NCI-H2107 treated with DMSO at 0.1 percent for 48 hours (cell line): ENCODE measurements around the gene CCDC88C.

Source experiments
- DNase-seq: peaks from one replicate; lab custom pipeline; 2025; ENCODE audit not compliant: unreplicated experiment; lab: John Stamatoyannopoulos, UW

The CCDC88C gene

GRCh38 chr14:91397965-91398591 is 19.5 kb downstream of the CCDC88C start:
- DNase-seq = no peak

- peak; percentile 73 for DNase-seq
Measured at GRCh38 chr14:91396959-91397815, 20.4 kb downstream of the CCDC88C start.

- DNase-seq = peak; percentile 30
Measured at GRCh38 chr14:91396013-91396660, 21.5 kb downstream of the CCDC88C start.

GRCh38 chr14:91395466-91395865 is 22.2 kb downstream of the CCDC88C start:
- DNase-seq = no peak

- DNase-seq = no peak
Measured at GRCh38 chr14:91394105-91395081, 23.2 kb downstream of the CCDC88C start.

GRCh38 chr14:91392623-91393303 is 24.9 kb downstream of the CCDC88C start:
- no peak for DNase-seq

GRCh38 chr14:91390165-91390778 is 27.3 kb downstream of the CCDC88C start:
- DNase-seq = no peak

GRCh38 chr14:91389150-91389549 is 28.5 kb downstream of the CCDC88C start:
- no peak for DNase-seq

- DNase-seq = no peak
Measured at GRCh38 chr14:91388551-91388975, 29.1 kb downstream of the CCDC88C start.

- no peak for DNase-seq
Measured at GRCh38 chr14:91387951-91388381, 29.7 kb downstream of the CCDC88C start.

GRCh38 chr14:91387169-91387835 is 30.3 kb downstream of the CCDC88C start:
- peak; percentile 98 for DNase-seq

- DNase-seq = no peak
Measured at GRCh38 chr14:91385697-91386096, 31.9 kb downstream of the CCDC88C start.

GRCh38 chr14:91385224-91385623 is 32.4 kb downstream of the CCDC88C start:
- no peak for DNase-seq

GRCh38 chr14:91383439-91383838 is 34.2 kb downstream of the CCDC88C start:
- peak; percentile 91 for DNase-seq

GRCh38 chr14:91381801-91382670 is 35.6 kb downstream of the CCDC88C start:
- no peak for DNase-seq

- peak; percentile 99 for DNase-seq
Measured at GRCh38 chr14:91380610-91381371, 36.8 kb downstream of the CCDC88C start.

- DNase-seq = no peak
Measured at GRCh38 chr14:91380123-91380522, 37.5 kb downstream of the CCDC88C start.
